ENCODE data around the gene KCTD11.

KCTD11 gene
- long read RNA-seq, donor 1, transcript KCTD11-201 (1 exons, 2,783 nt): major isoform, 26 of 29 reads
- long read RNA-seq, donor 1, partial matches to known transcripts: 0 of 29 reads
- long read RNA-seq, donor 1, other reads (novel, unspliced or antisense): 0 of 29 reads
- long read RNA-seq, donor 2, transcript KCTD11-201 (1 exons, 2,783 nt): major isoform, 9 of 12 reads
- long read RNA-seq, donor 2, partial matches to known transcripts: 0 of 12 reads
- long read RNA-seq, donor 2, other reads (novel, unspliced or antisense): 0 of 12 reads
- long read RNA-seq, donor 3, transcript KCTD11-201 (1 exons, 2,783 nt): major isoform, 14 of 17 reads
- long read RNA-seq, donor 3, partial matches to known transcripts: 0 of 17 reads
- long read RNA-seq, donor 3, other reads (novel, unspliced or antisense): 0 of 17 reads
- long read RNA-seq, donor 4, transcript KCTD11-201 (1 exons, 2,783 nt): major isoform, 16 of 19 reads
- long read RNA-seq, donor 4, partial matches to known transcripts: 0 of 19 reads
- long read RNA-seq, donor 4, other reads (novel, unspliced or antisense): 0 of 19 reads
- long read RNA-seq, donor 5, transcript KCTD11-201 (1 exons, 2,783 nt): major isoform, 14 of 15 reads
- long read RNA-seq, donor 5, partial matches to known transcripts: 0 of 15 reads
- long read RNA-seq, donor 5, other reads (novel, unspliced or antisense): 0 of 15 reads
- long read RNA-seq, donor 6, transcript KCTD11-201 (1 exons, 2,783 nt): major isoform, 22 of 25 reads
- long read RNA-seq, donor 6, partial matches to known transcripts: 0 of 25 reads
- long read RNA-seq, donor 6, other reads (novel, unspliced or antisense): 0 of 25 reads
- long read RNA-seq, donor 7: 0 reads
- long read RNA-seq, donor 8, transcript KCTD11-201 (1 exons, 2,783 nt): major isoform, 17 of 24 reads
- long read RNA-seq, donor 8, transcript KCTD11-202 (1 exons, 3,051 nt): minor isoform, 7 of 24 reads
- long read RNA-seq, donor 8, partial matches to known transcripts: 0 of 24 reads
- long read RNA-seq, donor 8, other reads (novel, unspliced or antisense): 0 of 24 reads

- peak; percentile 97 for DNase-seq
Observed at GRCh38 chr17:7351665-7352502, at the start of gene KCTD11. KCTD11 (plus strand) TSS chr17:7352162.

- DNase-seq: no peak
Observed at GRCh38 chr17:7304179-7304578, 47.8 kb upstream of the KCTD11 start.

- peak; percentile 95 for DNase-seq
Observed at GRCh38 chr17:7306911-7307685, 44.9 kb upstream of the KCTD11 start, which contains the start of gene EIF5A. EIF5A (plus strand) TSS chr17:7307628; CDS start chr17:7309636, 2,008 bp downstream.

- DNase-seq: peak; percentile 56
Observed at GRCh38 chr17:7307686-7308624, 44.0 kb upstream of the KCTD11 start.

- peak; percentile 23 for DNase-seq
Observed at GRCh38 chr17:7308625-7309433, 43.1 kb upstream of the KCTD11 start.

- no peak for DNase-seq
Observed at GRCh38 chr17:7309628-7310027, 42.3 kb upstream of the KCTD11 start.

- no peak for DNase-seq
Observed at GRCh38 chr17:7311110-7311705, 40.8 kb upstream of the KCTD11 start.

- no peak for DNase-seq
Observed at GRCh38 chr17:7312432-7313087, 39.4 kb upstream of the KCTD11 start.

GRCh38 chr17:7313088-7313889 is 38.7 kb upstream of the KCTD11 start:
- DNase-seq: no peak

- DNase-seq: no peak
Observed at GRCh38 chr17:7313890-7314718, 37.9 kb upstream of the KCTD11 start.

GRCh38 chr17:7314719-7315569 is 37.0 kb upstream of the KCTD11 start, which contains the start of gene GPS2:
GPS2 (minus strand) TSS chr17:7315360; CDS start chr17:7315052, 308 bp downstream.
- peak; percentile 86 for DNase-seq

- no peak for DNase-seq
Observed at GRCh38 chr17:7315570-7316235, 36.3 kb upstream of the KCTD11 start.

GRCh38 chr17:7317161-7317803 is 34.7 kb upstream of the KCTD11 start:
- no peak for DNase-seq

All from right kidney (tissue), 9 donors.